GM18507 (cell line): Measurements from ENCODE around the gene FCHSD1.

Experiments
- DNase-seq: peaks from one replicate; pipeline ENCODE4 v3.0.0; 2011; ENCODE audit warnings: low read depth; ENCODE audit not compliant: insufficient read length; ENCODE audit errors: extremely low spot score
- FAIRE-seq: peaks from 2 replicates; lab custom pipeline; 2011; peaks lifted over from hg19 to GRCh38; lab: Jason Lieb, UNC

Gene FCHSD1

DNA sequence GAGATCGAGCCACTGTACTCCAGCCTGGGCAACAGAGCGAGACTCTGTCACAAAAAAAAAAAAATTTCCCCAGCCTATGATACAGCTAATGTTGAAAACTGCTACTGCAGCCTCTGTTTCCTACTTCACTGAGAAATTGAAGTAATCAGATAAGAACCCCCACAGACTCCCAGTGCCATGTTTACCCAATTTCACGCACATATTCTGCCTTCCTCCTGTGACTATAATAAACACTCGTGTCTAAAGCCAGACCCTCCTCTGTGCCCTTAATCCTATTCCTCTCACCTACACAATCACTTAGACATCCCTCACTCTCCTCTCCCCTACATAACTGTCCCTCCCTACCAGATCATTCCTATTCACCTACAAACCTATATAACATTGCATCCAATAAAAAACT is 24.5 kb upstream of the FCHSD1 start:
- FAIRE-seq: no peak
- no peak for DNase-seq

DNA sequence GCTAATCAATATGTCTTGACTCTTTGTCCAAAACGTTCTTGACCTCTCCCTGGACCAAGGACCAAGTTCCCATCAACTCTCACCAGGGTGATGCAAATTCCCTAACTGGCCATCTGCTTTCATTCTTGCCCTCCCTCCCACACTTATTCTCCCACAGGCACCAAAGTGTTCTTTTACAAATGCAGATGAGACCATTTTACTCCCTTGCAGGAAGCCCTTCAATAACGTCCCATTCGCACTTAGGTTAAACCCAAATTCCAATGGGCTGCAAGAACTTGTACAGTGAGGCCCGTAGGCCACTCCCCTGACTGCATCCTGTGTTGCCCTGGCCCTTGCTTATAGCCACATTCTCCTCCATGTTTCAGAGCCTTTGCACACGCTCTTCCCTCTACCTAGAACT is 23.5 kb upstream of the FCHSD1 start:
- no peak for FAIRE-seq
- no peak for DNase-seq

DNA sequence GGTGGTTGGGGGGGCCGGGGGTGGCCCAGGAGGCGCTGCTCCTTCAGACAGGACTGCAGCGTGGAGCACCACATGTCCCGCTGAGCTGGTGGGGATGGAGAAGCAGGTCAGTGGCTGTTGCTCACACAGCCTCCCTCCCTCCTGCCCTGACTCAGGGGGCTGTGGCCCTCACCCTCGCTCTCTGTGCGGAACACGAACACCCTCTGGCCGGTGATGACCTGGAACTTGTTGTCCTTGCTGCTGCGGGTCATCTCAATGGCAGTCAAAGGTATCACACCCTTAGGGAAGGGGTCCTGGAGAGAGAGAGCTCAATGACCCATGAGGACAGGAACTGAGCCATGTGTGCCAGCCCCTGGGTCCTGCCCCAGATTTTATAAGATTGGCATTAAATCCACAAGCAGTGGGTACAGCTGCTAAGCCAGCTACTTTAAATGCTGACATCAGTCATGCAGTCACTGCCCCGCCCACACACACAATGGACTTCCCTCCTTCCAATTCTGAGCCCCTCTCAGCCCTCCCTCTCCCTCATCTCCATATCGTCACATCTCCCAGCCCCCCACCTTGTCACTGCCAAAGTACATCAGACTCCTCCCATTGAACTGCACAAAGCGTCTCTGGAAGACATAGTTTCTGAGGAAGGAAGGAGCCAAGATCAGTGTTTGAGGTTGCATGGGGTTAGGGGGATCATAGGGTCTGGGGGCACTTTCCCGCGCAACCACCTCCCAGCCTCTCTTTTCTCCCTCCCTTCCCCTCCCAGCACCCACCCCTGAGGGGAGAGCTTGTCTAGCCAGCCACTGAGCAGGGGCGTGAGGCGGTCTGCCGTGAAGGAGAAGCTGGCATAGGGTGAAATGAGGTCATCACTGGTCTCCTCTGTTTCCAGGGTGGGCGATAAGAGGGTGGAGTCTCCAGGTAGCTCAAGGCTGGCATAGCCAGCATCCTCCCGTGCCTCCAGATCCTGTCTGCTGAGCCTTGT is 21.9 kb upstream of the FCHSD1 start:
- DNase-seq: no peak
- FAIRE-seq: no peak

GRCh38 chr5:141672071-141672840 is 21.0 kb upstream of the FCHSD1 start:
- FAIRE-seq: no peak
- DNase-seq: no peak

- DNase-seq (no peak), FAIRE-seq (no peak)
Measured at GRCh38 chr5:141669520-141669919, 18.3 kb upstream of the FCHSD1 start.

- DNase-seq (no peak), FAIRE-seq (no peak)
Measured at GRCh38 chr5:141668601-141669265, 17.5 kb upstream of the FCHSD1 start.

- DNase-seq: no peak
- FAIRE-seq: no peak
Measured at GRCh38 chr5:141665995-141666940, 15.1 kb upstream of the FCHSD1 start.

GRCh38 chr5:141664733-141665461 is 13.7 kb upstream of the FCHSD1 start:
- FAIRE-seq (peak; percentile 91), DNase-seq (peak; percentile 71)

DNA sequence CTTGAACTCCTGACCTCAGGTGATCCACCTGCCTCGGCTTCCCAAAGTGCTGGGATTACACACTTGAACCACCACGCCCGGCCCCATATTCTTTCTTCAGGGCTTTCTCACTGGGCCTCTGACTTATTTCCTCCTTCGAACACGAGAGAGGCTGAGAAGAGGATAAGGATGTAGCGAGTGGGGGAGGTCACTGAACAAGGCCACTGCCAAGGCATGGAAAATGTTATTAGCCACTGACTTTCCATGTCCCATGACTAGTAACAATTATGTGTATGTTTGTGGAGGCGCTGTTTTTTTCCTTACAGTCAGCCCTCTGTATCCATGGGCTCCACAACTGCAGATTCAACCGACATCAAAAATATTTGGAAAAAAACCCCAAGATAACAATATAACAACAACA is 12.3 kb upstream of the FCHSD1 start:
- no peak for FAIRE-seq
- no peak for DNase-seq

- DNase-seq: no peak
- FAIRE-seq: no peak
Measured at GRCh38 chr5:141662028-141662427, 10.8 kb upstream of the FCHSD1 start.

GRCh38 chr5:141657937-141658545 is 6.8 kb upstream of the FCHSD1 start:
- FAIRE-seq: no peak

GRCh38 chr5:141657404-141657803 is 6.2 kb upstream of the FCHSD1 start:
- DNase-seq: no peak

More at GRCh38 chr5:141657937-141658545, 6.8 kb upstream of the FCHSD1 start:
- DNase-seq: no peak

DNA sequence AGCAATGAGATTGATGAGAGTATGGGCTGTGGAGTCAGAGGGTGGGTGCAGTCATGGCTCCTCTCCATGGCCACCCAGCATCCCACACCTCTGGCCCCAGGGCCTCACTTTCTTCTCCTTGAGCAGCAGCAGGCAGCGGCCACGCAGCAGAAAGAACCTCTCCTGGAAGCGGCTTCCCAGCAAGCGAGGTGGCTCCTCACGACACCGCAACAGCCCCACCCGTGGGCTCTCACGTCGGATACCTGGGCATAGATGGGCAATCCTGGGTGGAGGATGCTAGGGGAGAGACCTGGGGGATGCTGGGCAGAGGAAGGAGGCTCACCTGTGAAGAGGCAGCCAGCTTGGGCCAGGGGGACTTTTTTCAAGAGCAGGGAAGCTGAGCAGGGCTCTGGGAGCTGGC is 5.2 kb upstream of the FCHSD1 start:
- FAIRE-seq: no peak
- no peak for DNase-seq

More at GRCh38 chr5:141657404-141657803, 6.2 kb upstream of the FCHSD1 start:
- FAIRE-seq: no peak

GRCh38 chr5:141655020-141655419 is 3.8 kb upstream of the FCHSD1 start:
- no peak for FAIRE-seq
- DNase-seq: no peak

- FAIRE-seq: no peak
- DNase-seq: no peak
Measured at GRCh38 chr5:141654298-141654697, 3.1 kb upstream of the FCHSD1 start.

GRCh38 chr5:141651728-141652105 is 499 bp upstream of the FCHSD1 start:
- no peak for DNase-seq
- no peak for FAIRE-seq

DNA sequence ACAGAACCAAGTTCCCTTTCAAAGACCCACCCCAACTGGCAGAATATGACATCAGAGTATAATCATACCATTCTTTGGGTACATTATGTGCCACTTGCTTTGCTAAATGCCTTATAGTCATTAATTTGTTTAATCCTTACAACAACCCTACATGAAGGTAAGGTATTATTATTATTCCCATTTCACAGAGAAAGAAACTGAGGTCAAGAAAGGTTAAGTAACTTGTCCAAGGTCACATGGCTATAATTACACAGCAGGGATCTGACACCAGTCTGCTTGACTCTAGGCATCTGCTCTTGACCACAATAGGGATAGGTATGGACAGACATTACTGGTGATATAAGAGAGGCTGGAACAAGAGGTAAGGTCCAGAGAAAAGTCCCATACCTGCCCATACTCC is 1.2 kb downstream of the FCHSD1 start:
- FAIRE-seq (no peak), DNase-seq (no peak)
